Measurements from ENCODE around the gene FBXO41. TPM values are rescaled to one million over a fixed set of nuclear protein-coding genes. Genes with fewer than 3 reads are reported as not detected.
A peak's percentile ranks its signal among the peaks of the same experiment; 100 is the strongest.

FBXO41 gene
- total RNA-seq, 1 donor from 2014 or later, result 7.0 TPM

- H3K36me3 ChIP-seq (ENCODE audit: control insufficient read depth, insufficient read depth, low read length), result no peaks in the 10 kb centered on the region
- TF ChIP-seq CTCF (IDR thresholded peaks at IDR 0.05; ENCODE audit: insufficient read depth, low read length, poor library complexity, severe bottlenecking), result no peak
- no peak for DNase-seq (ENCODE audit: low read depth)
- H3K27me3 ChIP-seq (ENCODE audit: control insufficient read depth, insufficient read depth, low read length), result peaks cover 19% of the 10 kb centered on the region
- no peak overlapping the region for H3K4me3 ChIP-seq (ENCODE audit: low read depth, low read length)
Observed at GRCh38 chr2:73285159-73285739, 971 bp upstream of the FBXO41 start.

GRCh38 chr2:73283545-73284295 lies 558 bp downstream of the FBXO41 start:
- H3K27me3 ChIP-seq (ENCODE audit: control insufficient read depth, insufficient read depth, low read length), result peaks cover 11% of the 10 kb centered on the region
- no peak for TF ChIP-seq CTCF (IDR thresholded peaks at IDR 0.05; ENCODE audit: insufficient read depth, low read length, poor library complexity, severe bottlenecking)
- peak overlapping the region; percentile 61 for H3K4me3 ChIP-seq (ENCODE audit: low read depth, low read length)
- no peak for DNase-seq (ENCODE audit: low read depth)
- no peaks in the 10 kb centered on the region for H3K36me3 ChIP-seq (ENCODE audit: control insufficient read depth, insufficient read depth, low read length)

GRCh38 chr2:73282924-73283544 lies 1.2 kb downstream of the FBXO41 start:
- Histone ChIP-seq H3K36me3 (ENCODE audit: control insufficient read depth, insufficient read depth, low read length) (no peaks in the 10 kb centered on the region), H3K4me3 (ENCODE audit: low read depth, low read length) (no peak overlapping the region), H3K27me3 (ENCODE audit: control insufficient read depth, insufficient read depth, low read length) (peaks cover 9% of the 10 kb centered on the region)
- no peak for TF ChIP-seq CTCF (IDR thresholded peaks at IDR 0.05; ENCODE audit: insufficient read depth, low read length, poor library complexity, severe bottlenecking)
- DNase-seq (ENCODE audit: low read depth), result no peak

GRCh38 chr2:73281244-73281643 lies 3.0 kb downstream of the FBXO41 start:
- TF ChIP-seq CTCF (IDR thresholded peaks at IDR 0.05; ENCODE audit: insufficient read depth, low read length, poor library complexity, severe bottlenecking), result no peak
- no peaks in the 10 kb centered on the region for H3K36me3 ChIP-seq (ENCODE audit: control insufficient read depth, insufficient read depth, low read length)
- no peak overlapping the region for H3K4me3 ChIP-seq (ENCODE audit: low read depth, low read length)
- H3K27me3 ChIP-seq (ENCODE audit: control insufficient read depth, insufficient read depth, low read length), result peaks cover 9% of the 10 kb centered on the region
- DNase-seq (ENCODE audit: low read depth), result no peak

- TF ChIP-seq CTCF (IDR thresholded peaks at IDR 0.05; ENCODE audit: insufficient read depth, low read length, poor library complexity, severe bottlenecking), result no peak
- H3K36me3 ChIP-seq (ENCODE audit: control insufficient read depth, insufficient read depth, low read length), result no peaks in the 10 kb centered on the region
- DNase-seq (ENCODE audit: low read depth), result no peak
- peaks cover 6% of the 10 kb centered on the region for H3K27me3 ChIP-seq (ENCODE audit: control insufficient read depth, insufficient read depth, low read length)
- H3K4me3 ChIP-seq (ENCODE audit: low read depth, low read length), result no peak overlapping the region
Observed at GRCh38 chr2:73279852-73280251, 4.4 kb downstream of the FBXO41 start.

Measured in kidney epithelial cell (primary cell).